K562 (cell line): ENCODE results near the gene SYNPO. TPM values are rescaled to one million over a fixed set of nuclear protein-coding genes. Genes with fewer than 3 reads are reported as not detected.

Source experiments
- ATAC-seq: fragments of 200-7000 bp; cut with Tn5 transposase; 3 replicates; pipeline ENCODE4 v1.9.1; 2020; ENCODE audit warnings: moderate library complexity
- BruUV-seq: library from RNA; stranded (reverse); fragments of 400-500 nt; replicated peaks from 2 replicates; lab custom pipeline; 2021; lab: Mats Ljungman, UMichigan
- CTCF ChIA-PET: fragments of 300-600 bp; formaldehyde crosslinking; extraction: SDS; loops from one replicate; lab custom pipeline; 2021; ENCODE audit warnings: low intra/inter-chr PET ratio; lab: Yijun Ruan, JAX
- POLR2A ChIA-PET: fragments of 300-600, 350-650 bp; sonication (Branson Sonifier 250); formaldehyde crosslinking; extraction: SDS; loops from one replicate; lab custom pipeline; 2021; ENCODE audit warnings: antibody characterized with exemption, inconsistent platforms; lab: Yijun Ruan, JAX
- DNase-seq, 4 experiments: peaks; one replicate each; pipeline versions ENCODE4 v3.0.0 to v3.0.0-alpha.2; 2011 to 2018; ENCODE audit warnings: low spot score in 3 of 4, mixed read lengths in 3 of 4; ENCODE audit errors: extremely low read depth in 1 of 4
- FAIRE-seq: peaks from 2 replicates; lab custom pipeline; 2011; peaks lifted over from hg19 to GRCh38; lab: Jason Lieb, UNC
- H2AFZ ChIP-seq: 2 replicates; pipeline ENCODE4 v1.6.0; 2011; ENCODE audit warnings: low read depth, low read length, control low read depth, inconsistent platforms
- H3K27ac ChIP-seq: fragments of 200-600 bp; 3 replicates; pipeline ENCODE4 v1.8.0; 2011; ENCODE audit warnings: low read depth, mild to moderate bottlenecking, control low read depth, inconsistent platforms, low read length, moderate library complexity, mixed read lengths; ENCODE audit errors: extremely low read depth
- H3K27me3 ChIP-seq, 2 experiments: fragments of 300-600 bp in 1 of 2; 2 replicates in 1 of 2; 3 replicates in 1 of 2; pipeline versions ENCODE4 v1.6.0 to v1.8.0; 2011; ENCODE audit warnings: inconsistent platforms in 2 of 2, low read length in 2 of 2, mild to moderate bottlenecking in 1 of 2, mixed read lengths in 1 of 2, moderate library complexity in 1 of 2; ENCODE audit not compliant: control insufficient read depth in 2 of 2, insufficient read depth in 2 of 2
- H3K36me3 ChIP-seq: fragments of 300-600 bp; 3 replicates; pipeline ENCODE4 v1.8.0; 2011; ENCODE audit warnings: mild to moderate bottlenecking, low read length, inconsistent platforms; ENCODE audit not compliant: control insufficient read depth, insufficient read depth
- H3K4me1 ChIP-seq, 2 experiments: fragments of 200-600 bp in 1 of 2; replicated peaks in 1 of 2; 2 replicates in 1 of 2; 3 replicates in 1 of 2; pipeline versions ENCODE4 v1.5.1 to v1.8.0; 2011; ENCODE audit warnings: inconsistent platforms in 2 of 2, low read length in 2 of 2, mild to moderate bottlenecking in 1 of 2, mixed read lengths in 1 of 2, moderate library complexity in 1 of 2; ENCODE audit not compliant: control insufficient read depth in 2 of 2, insufficient read depth in 2 of 2
- H3K4me2 ChIP-seq: 2 replicates; pipeline ENCODE4 v1.6.1; 2011; ENCODE audit warnings: low read length, control low read depth, inconsistent platforms, mixed read lengths; ENCODE audit not compliant: insufficient read depth
- H3K4me3 ChIP-seq: fragments of 200-600 bp; sonication (generic), shearing (Covaris generic); 2 replicates; pipeline ENCODE4 v1.5.1; 2016; ENCODE audit warnings: control low read depth, inconsistent platforms
- H3K79me2 ChIP-seq: fragments of 200-600 bp; 3 replicates; pipeline ENCODE4 v1.8.0; 2011; ENCODE audit warnings: low read length, inconsistent platforms; ENCODE audit not compliant: control insufficient read depth, insufficient read depth
- H3K9ac ChIP-seq, 2 experiments: 2 replicates each; pipeline versions ENCODE4 v1.6.0 to v1.6.1; 2011; ENCODE audit warnings: low read depth in 2 of 2, low read length in 2 of 2, control low read depth in 1 of 2, inconsistent platforms in 1 of 2, mild to moderate bottlenecking in 1 of 2, mixed read lengths in 1 of 2; ENCODE audit not compliant: insufficient read depth in 1 of 2
- H3K9me1 ChIP-seq: one replicate; pipeline ENCODE4 v1.6.0; 2011; ENCODE audit warnings: inconsistent platforms, mild to moderate bottlenecking, low read length, moderate library complexity; ENCODE audit not compliant: control insufficient read depth, insufficient read depth
- H3K9me3 ChIP-seq: replicated peaks from 2 replicates; pipeline ENCODE4 v1.5.1; 2011; ENCODE audit warnings: low read depth, low read length, inconsistent platforms; ENCODE audit not compliant: control insufficient read depth, insufficient read depth
- H4K20me1 ChIP-seq: replicated peaks from 2 replicates; pipeline ENCODE4 v1.6.1; 2011; ENCODE audit warnings: low read length, inconsistent platforms, mixed read lengths; ENCODE audit not compliant: control insufficient read depth, insufficient read depth
- PHF20 ChIP-seq: fragments of 450-650 bp; IDR thresholded peaks from 2 replicates; pipeline ENCODE4 v1.6.1; 2018; ENCODE audit not compliant: partially characterized antibody
- RAD21 ChIP-seq, 2 experiments: fragments of 250-450 bp in 1 of 2; fragments of 450-650 bp in 1 of 2; sonication (Bioruptor Pico) in 1 of 2; formaldehyde crosslinking in 1 of 2; IDR thresholded peaks in 1 of 2; conservative IDR thresholded peaks in 1 of 2; 2 replicates each; pipeline versions ENCODE4 v1.4.0 to v1.8.0; 2020 to 2022; ENCODE audit warnings: mild to moderate bottlenecking in 2 of 2, moderate library complexity in 1 of 2
- WGBS: fragments of 100-300 bp; shearing (Covaris generic); methylation state at CpG from one replicate; pipeline ENCODE4 v1.1.6; 2016; ENCODE audit warnings: low coverage, mixed read lengths; ENCODE audit not compliant: insufficient coverage; ENCODE audit errors: missing lambda C conversion rate; 5-methylcytosine and 5-hydroxymethylcytosine counted together
- in situ Hi-C: fragments of 300-500 bp; cut with MboI; formaldehyde crosslinking; loops from 4 replicates; pipeline ENCODE4 v1.15.0; 2018; ENCODE audit warnings: inconsistent platforms, mixed read lengths
- intact Hi-C: fragments of 100-400 bp; cut with micrococcal nuclease; formaldehyde crosslinking; loops from 2 replicates; pipeline ENCODE4 v1.14.2; 2022
- polyA plus RNA-seq, 8 experiments: library from polyadenylated mRNA; depleted of rRNA in 4 of 8; stranded (reverse) in 5 of 8; unstranded in 3 of 8; fragments of >200 nt; fragmentation: Nextera tagmentation in 2 of 8; fragmentation: Illumina TruSeq in 1 of 8; extraction: Ambion mirVana in 2 of 8; extraction: Trizol in 1 of 8; gene quantifications; 2 replicates each; pipeline versions ENCODE4 v1.2.1 to v1.2.3, GENCODE V29; 2011 to 2014; ENCODE audit warnings: inconsistent platforms in 1 of 8, missing spikeins in 1 of 8
- total RNA-seq, 7 experiments: library from RNA; depleted of rRNA in 6 of 7; stranded (reverse); fragments of >200 nt in 6 of 7; fragmentation: Illumina TruSeq in 2 of 7; extraction: Trizol in 2 of 7; gene quantifications; 2 replicates each; pipeline versions ENCODE4 v1.2.1 to v1.2.3, GENCODE V29; 2011 to 2021; ENCODE audit warnings: low replicate concordance in 1 of 7
- TF ChIP-seq, protein P1 (sequence below), 3 experiments: IDR thresholded peaks in 2 of 3; conservative IDR thresholded peaks in 1 of 3; 2 replicates each; pipeline ENCODE4 v1.5.1; 2011 to 2012; ENCODE audit warnings: low read length in 3 of 3, mild to moderate bottlenecking in 3 of 3, control low read depth in 2 of 3, improper control_type of control experiment in 1 of 3, inconsistent platforms in 1 of 3, low read depth in 1 of 3, mixed read lengths in 1 of 3, moderate library complexity in 1 of 3; ENCODE audit not compliant: insufficient read depth in 2 of 3

Gene SYNPO
- total and polyA plus RNA-seq, 9 of the 15 experiments (the other 6 are each of a cell fraction or from before 2014, with no cell fraction given), result 0.01 to 0.31 (median 0.03) TPM; not detected in 4

DNA sequence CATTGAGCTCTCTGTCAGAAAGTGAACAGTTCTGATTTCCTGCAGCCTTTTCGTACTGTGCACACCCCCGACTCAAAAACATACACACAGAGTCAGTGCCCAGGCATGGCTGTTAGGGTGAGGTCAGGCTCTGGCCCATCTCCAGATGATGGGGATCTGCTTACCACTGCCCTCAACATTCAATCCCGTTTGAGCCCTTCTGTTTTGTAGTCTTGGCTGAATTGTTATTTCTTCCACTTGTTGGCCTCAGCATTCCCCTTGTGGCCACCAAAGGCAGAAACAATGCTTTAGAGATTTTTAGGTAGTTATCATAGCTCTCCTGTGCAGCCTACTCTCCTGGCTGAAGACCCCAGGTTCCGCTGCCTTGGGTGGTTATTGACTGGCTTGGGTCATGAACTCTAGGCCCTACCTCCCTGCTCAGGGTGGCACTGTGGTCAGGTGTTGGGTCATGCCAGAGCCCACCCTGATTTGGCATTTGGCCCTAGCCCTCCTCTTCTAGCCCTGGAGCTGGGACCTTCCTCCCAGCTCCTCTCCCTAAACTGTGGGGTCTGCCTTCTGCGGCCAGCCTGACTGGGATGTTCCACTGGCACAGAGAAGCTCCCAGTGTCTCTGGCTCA is 12.8 kb downstream of the SYNPO start:
- BruUV-seq, result no TSS peak
- Histone ChIP-seq H3K27me3 (peaks cover 19 to 49% of the 10 kb centered on the region in 2 experiments), H3K9ac (no peak overlapping the region), H2AFZ (no peak overlapping the region), H3K79me2 (no peaks in the 10 kb centered on the region), H3K9me3 (no peaks in the 10 kb centered on the region), H3K9me1 (no peaks in the 10 kb centered on the region), H3K27ac (no peak overlapping the region), H3K36me3 (no peaks in the 10 kb centered on the region), H3K4me3 (no peak overlapping the region), H3K4me1 (peaks cover 9 to 30% of the 10 kb centered on the region in 2 experiments; a peak in 4 of 5 replicates), H3K4me2 (no peak overlapping the region), H4K20me1 (peaks cover 6% of the 10 kb centered on the region; the same call in 1 of the 2 replicates)
- 2% methylated on average over 5 of the region's 5 CpGs for WGBS
- ATAC-seq, result no peak
- intact Hi-C loops, result no loop called here
- in situ Hi-C loops, result loop anchor here (5.0 to 10.0 kb wide), 2 partner anchors 91 to 198 kb away; no protein-coding TSS in a partner anchor
- TF ChIP-seq, protein P1, sequence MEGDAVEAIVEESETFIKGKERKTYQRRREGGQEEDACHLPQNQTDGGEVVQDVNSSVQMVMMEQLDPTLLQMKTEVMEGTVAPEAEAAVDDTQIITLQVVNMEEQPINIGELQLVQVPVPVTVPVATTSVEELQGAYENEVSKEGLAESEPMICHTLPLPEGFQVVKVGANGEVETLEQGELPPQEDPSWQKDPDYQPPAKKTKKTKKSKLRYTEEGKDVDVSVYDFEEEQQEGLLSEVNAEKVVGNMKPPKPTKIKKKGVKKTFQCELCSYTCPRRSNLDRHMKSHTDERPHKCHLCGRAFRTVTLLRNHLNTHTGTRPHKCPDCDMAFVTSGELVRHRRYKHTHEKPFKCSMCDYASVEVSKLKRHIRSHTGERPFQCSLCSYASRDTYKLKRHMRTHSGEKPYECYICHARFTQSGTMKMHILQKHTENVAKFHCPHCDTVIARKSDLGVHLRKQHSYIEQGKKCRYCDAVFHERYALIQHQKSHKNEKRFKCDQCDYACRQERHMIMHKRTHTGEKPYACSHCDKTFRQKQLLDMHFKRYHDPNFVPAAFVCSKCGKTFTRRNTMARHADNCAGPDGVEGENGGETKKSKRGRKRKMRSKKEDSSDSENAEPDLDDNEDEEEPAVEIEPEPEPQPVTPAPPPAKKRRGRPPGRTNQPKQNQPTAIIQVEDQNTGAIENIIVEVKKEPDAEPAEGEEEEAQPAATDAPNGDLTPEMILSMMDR (IDR thresholded peaks at IDR 0.05 in 2 of 3, conservative IDR thresholded peaks at IDR 0.05 in 1 of 3; ENCODE audit: insufficient read depth in 2 of 3, low read depth in 1 of 3, low read length in 3 of 3), result 0 out of 6 replicates have a peak, but pooled peaks of 1 of the 3 experiments have one; percentile 6
- TF ChIP-seq PHF20 (no peak), RAD21 (CRISPR knock-in tag; conservative IDR thresholded peaks at IDR 0.05 in 1 of 2, IDR thresholded peaks at IDR 0.05 in 1 of 2) (peak in 1 of 2 experiments; percentile 16; a peak in 1 of 4 replicates)
- ChIA-PET POLR2A (interaction anchor here (0.6 to 0.8 kb wide), 3 partner anchors 47 to 491 kb away, joined by 3 to 4 read pairs (median 3); no protein-coding TSS in a partner anchor), CTCF (interaction anchor here (1.3 kb wide), 1 partner anchor 93 kb away, joined by 4 read pairs; no protein-coding TSS in a partner anchor)
- no peak for FAIRE-seq
- DNase-seq, result no peak
